ENCODE data around the gene AMDHD1. TPM values are rescaled to one million over a fixed set of nuclear protein-coding genes. Genes with fewer than 3 reads are reported as not detected.

AMDHD1 gene
- total RNA-seq, 1 experiment from 2014 or later = 1.6 TPM

- TF ChIP-seq ZNF423 (CRISPR knock-in tag; IDR thresholded peaks at IDR 0.05) (peak; percentile 47), SMAD4 (CRISPR knock-in tag; IDR thresholded peaks at IDR 0.05) (no peak), CBFB (CRISPR knock-in tag; IDR thresholded peaks at IDR 0.05; ENCODE audit: low read depth) (0 out of 2 replicates have a peak, but pooled peaks have one; percentile 66), MYBL2 (CRISPR knock-in tag; IDR thresholded peaks at IDR 0.05) (peak; percentile 40; the same call in 1 of the 2 replicates), USF1 (CRISPR knock-in tag; IDR thresholded peaks at IDR 0.05) (peak; percentile 9; the same call in 1 of the 2 replicates), AFF4 (CRISPR knock-in tag; IDR thresholded peaks at IDR 0.05; ENCODE audit: borderline replicate concordance) (no peak), TEAD4 (CRISPR knock-in tag; IDR thresholded peaks at IDR 0.05) (no peak)
- TF ChIP-seq, protein P1, sequence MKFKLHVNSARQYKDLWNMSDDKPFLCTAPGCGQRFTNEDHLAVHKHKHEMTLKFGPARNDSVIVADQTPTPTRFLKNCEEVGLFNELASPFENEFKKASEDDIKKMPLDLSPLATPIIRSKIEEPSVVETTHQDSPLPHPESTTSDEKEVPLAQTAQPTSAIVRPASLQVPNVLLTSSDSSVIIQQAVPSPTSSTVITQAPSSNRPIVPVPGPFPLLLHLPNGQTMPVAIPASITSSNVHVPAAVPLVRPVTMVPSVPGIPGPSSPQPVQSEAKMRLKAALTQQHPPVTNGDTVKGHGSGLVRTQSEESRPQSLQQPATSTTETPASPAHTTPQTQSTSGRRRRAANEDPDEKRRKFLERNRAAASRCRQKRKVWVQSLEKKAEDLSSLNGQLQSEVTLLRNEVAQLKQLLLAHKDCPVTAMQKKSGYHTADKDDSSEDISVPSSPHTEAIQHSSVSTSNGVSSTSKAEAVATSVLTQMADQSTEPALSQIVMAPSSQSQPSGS (CRISPR knock-in tag; IDR thresholded peaks at IDR 0.05; ENCODE audit: borderline replicate concordance, low read depth) = no peak
- TF ChIP-seq, protein P2, sequence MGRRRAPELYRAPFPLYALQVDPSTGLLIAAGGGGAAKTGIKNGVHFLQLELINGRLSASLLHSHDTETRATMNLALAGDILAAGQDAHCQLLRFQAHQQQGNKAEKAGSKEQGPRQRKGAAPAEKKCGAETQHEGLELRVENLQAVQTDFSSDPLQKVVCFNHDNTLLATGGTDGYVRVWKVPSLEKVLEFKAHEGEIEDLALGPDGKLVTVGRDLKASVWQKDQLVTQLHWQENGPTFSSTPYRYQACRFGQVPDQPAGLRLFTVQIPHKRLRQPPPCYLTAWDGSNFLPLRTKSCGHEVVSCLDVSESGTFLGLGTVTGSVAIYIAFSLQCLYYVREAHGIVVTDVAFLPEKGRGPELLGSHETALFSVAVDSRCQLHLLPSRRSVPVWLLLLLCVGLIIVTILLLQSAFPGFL (CRISPR knock-in tag; IDR thresholded peaks at IDR 0.05; ENCODE audit: borderline replicate concordance) = no peak
Observed at GRCh38 chr12:95943330-95943842, at the start of gene AMDHD1 (continued).

GRCh38 chr12:95896846-95897245 is 46.3 kb upstream of the AMDHD1 start:
- no peaks in the 10 kb centered on the region for H3K27me3 Mint-ChIP-seq (ENCODE audit: low read depth)
- CTCF ChIA-PET = interaction anchor here (0.6 to 0.7 kb wide), 3 partner anchors 20 to 893 kb away, joined by 3 to 5 read pairs (median 3); partner anchors contain the start of gene NDUFA12

DNA sequence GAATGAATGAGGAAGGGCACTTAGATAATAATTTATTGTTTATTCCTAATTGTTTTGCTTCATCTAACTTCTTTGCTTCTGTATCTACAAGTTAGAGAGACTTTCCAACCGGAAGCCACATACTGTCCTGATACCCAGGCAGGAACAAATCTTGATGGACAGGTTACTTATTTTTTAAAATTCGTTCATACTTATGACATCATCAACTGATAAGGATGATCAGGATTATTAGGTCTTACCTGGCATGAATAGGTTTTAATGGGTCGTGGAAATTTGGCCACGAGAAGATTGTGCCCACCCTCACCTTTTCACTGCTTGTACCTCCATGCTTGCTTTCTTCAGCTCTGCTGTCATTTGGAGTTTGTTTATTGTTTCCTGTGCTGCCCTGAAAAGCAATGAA is 45.0 kb upstream of the AMDHD1 start:
- H3K9me3 Mint-ChIP-seq = peaks cover 10% of the 10 kb centered on the region
- H3K4me3 Mint-ChIP-seq = no peak overlapping the region
- H3K36me3 Mint-ChIP-seq = peaks cover 2% of the 10 kb centered on the region
- no peak overlapping the region for H3K27ac Mint-ChIP-seq
- H3K27me3 Mint-ChIP-seq (ENCODE audit: low read depth) = no peaks in the 10 kb centered on the region
- ChIA-PET POLR2A (no interaction called here), CTCF (no interaction called here)
- no peaks in the 10 kb centered on the region for H3K4me1 Mint-ChIP-seq
- DNase-seq (ENCODE audit: low spot score) (no peak), ATAC-seq (no peak)
- TF ChIP-seq AFF4 (CRISPR knock-in tag; IDR thresholded peaks at IDR 0.05; ENCODE audit: borderline replicate concordance) (no peak), ZMAT4 (CRISPR knock-in tag; IDR thresholded peaks at IDR 0.05) (no peak), IRF1 (CRISPR knock-in tag; IDR thresholded peaks at IDR 0.05) (no peak), ZNF219 (CRISPR knock-in tag; IDR thresholded peaks at IDR 0.05; ENCODE audit: borderline replicate concordance) (no peak), MAX (CRISPR knock-in tag; IDR thresholded peaks at IDR 0.05) (no peak), GRHL2 (CRISPR knock-in tag; IDR thresholded peaks at IDR 0.05; ENCODE audit: insufficient replicate concordance, severe bottlenecking) (no peak)

More at GRCh38 chr12:95896846-95897245, 46.3 kb upstream of the AMDHD1 start:
- Mint-ChIP-seq H3K4me1 (no peaks in the 10 kb centered on the region), H3K27ac (no peak overlapping the region), H3K9me3 (peaks cover 4% of the 10 kb centered on the region; the same call in 1 of the 2 replicates), H3K36me3 (no peaks in the 10 kb centered on the region), H3K4me3 (no peak overlapping the region)
- POLR2A ChIA-PET = interaction anchor here (0.5 kb wide), 1 partner anchor 9 kb away, joined by 3 read pairs; no protein-coding TSS in a partner anchor
- TF ChIP-seq JAZF1 (CRISPR knock-in tag; IDR thresholded peaks at IDR 0.05) (no peak), SMAD3 (CRISPR knock-in tag; IDR thresholded peaks at IDR 0.05; ENCODE audit: borderline replicate concordance) (no peak), GABPB1 (CRISPR knock-in tag; IDR thresholded peaks at IDR 0.05) (no peak), TCF7 (CRISPR knock-in tag; IDR thresholded peaks at IDR 0.05; ENCODE audit: low read depth) (no peak)
- TF ChIP-seq, protein P3, sequence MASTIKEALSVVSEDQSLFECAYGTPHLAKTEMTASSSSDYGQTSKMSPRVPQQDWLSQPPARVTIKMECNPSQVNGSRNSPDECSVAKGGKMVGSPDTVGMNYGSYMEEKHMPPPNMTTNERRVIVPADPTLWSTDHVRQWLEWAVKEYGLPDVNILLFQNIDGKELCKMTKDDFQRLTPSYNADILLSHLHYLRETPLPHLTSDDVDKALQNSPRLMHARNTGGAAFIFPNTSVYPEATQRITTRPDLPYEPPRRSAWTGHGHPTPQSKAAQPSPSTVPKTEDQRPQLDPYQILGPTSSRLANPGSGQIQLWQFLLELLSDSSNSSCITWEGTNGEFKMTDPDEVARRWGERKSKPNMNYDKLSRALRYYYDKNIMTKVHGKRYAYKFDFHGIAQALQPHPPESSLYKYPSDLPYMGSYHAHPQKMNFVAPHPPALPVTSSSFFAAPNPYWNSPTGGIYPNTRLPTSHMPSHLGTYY (CRISPR knock-in tag; IDR thresholded peaks at IDR 0.05) = no peak
- DNase-seq (ENCODE audit: low spot score) (no peak), ATAC-seq (no peak)
